Activated CD4-positive, alpha-beta memory T cell treated with anti-CD3 and anti-CD28 coated beads for 36 hours (primary cell): ENCODE measurements around the gene WDR37. TPM values are rescaled to one million over a fixed set of nuclear protein-coding genes. Genes with fewer than 3 reads are reported as not detected.

Experiments used
- CTCF ChIA-PET: fragments of 350-600 bp; sonication (Branson Sonifier 250); formaldehyde crosslinking; loops from one replicate; lab custom pipeline; 2021; ENCODE audit warnings: antibody characterized with exemption, inconsistent platforms; lab: Charles Lee
- POLR2A ChIA-PET: fragments of 350-600 bp; sonication (Branson Sonifier 250); formaldehyde crosslinking; loops from one replicate; lab custom pipeline; 2021; ENCODE audit warnings: antibody characterized with exemption; lab: Charles Lee
- DNase-seq: peaks from one replicate; pipeline ENCODE4 v3.0.0-alpha.2; 2020
- H3K27ac Mint-ChIP-seq: one replicate; pipeline ENCODE4 v1.8.0; 2021; ENCODE audit warnings: mixed read lengths
- H3K27me3 Mint-ChIP-seq: one replicate; pipeline ENCODE4 v1.8.0; 2021; ENCODE audit warnings: mixed read lengths
- H3K36me3 Mint-ChIP-seq: one replicate; pipeline ENCODE4 v1.8.0; 2021; ENCODE audit warnings: mixed read lengths
- H3K4me1 Mint-ChIP-seq: one replicate; pipeline ENCODE4 v1.8.0; 2021; ENCODE audit warnings: low read depth, mixed read lengths
- H3K4me3 Mint-ChIP-seq: one replicate; pipeline ENCODE4 v1.8.0; 2021; ENCODE audit warnings: mild to moderate bottlenecking, mixed read lengths
- H3K9me3 Mint-ChIP-seq: one replicate; pipeline ENCODE4 v1.8.0; 2021; ENCODE audit warnings: mixed read lengths
- intact Hi-C: fragments of 100-400 bp; cut with micrococcal nuclease; formaldehyde crosslinking; loops from one replicate; pipeline ENCODE4 v1.15.1; 2023
- total RNA-seq, 2 experiments: library from RNA; stranded (reverse); gene quantifications; one replicate each; pipeline ENCODE4 v1.2.3, GENCODE V29; 2021

Gene WDR37
- total RNA-seq, 2 experiments from 2014 or later: 18.1 to 19.4 TPM

DNA sequence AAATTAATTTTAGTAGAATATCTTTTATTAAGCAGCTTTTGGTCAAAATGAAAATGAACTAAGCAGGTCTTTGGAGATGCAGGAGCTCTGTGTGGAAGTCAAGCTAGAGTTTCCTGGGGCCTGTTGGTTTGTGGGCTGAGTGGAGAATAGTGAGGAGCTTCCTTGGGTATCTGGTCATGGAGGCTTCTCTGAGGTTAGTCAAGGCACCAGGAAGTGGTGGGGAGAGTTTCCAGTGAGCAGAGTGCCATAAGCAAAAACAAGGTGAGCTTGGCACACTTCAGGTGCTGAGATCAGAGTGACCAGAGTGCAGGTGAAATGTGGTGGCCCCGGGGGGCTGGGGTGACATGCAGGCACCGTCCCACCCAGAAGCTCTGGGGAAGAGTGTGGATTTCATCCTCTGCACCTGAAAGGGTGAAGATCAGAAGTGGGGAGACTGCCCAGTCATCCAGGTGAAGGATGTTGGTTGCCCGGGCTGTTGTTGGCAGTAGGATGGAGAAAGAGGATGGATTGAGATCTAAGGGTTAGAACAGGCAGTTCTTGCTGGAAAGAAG is 77.4 kb downstream of the WDR37 start:
- H3K27ac Mint-ChIP-seq: no peak overlapping the region

DNA sequence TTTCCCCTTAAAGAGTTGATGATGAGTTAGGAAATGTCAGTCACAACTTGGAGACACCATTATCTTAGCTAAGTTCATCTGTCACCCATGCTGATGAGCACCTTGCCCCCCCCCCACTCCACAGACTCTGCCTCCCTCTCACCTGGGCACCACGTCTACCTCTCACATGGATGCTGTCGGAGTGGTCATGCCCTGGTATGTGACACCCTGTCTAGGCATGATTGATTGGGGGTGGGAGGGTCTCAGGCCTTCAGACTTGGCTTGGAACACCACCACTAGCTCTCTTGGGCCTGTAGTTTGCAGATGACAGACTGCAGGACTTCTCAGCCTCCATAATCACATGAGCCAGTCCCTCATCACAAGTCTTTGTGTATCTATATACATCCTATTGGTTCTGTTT is 78.0 kb downstream of the WDR37 start:
- POLR2A ChIA-PET: no interaction called here
- H3K4me3 Mint-ChIP-seq: no peak overlapping the region
- CTCF ChIA-PET: no interaction called here
- H3K27ac Mint-ChIP-seq: no peak overlapping the region
- peaks cover 26% of the 10 kb centered on the region for H3K36me3 Mint-ChIP-seq
- no peak for DNase-seq
- intact Hi-C loops: no loop called here
- peaks cover 6% of the 10 kb centered on the region for H3K4me1 Mint-ChIP-seq
- peaks cover 11% of the 10 kb centered on the region for H3K9me3 Mint-ChIP-seq
- no peaks in the 10 kb centered on the region for H3K27me3 Mint-ChIP-seq

More for the DNA sequence above, 77.4 kb downstream of the WDR37 start:
- no peak overlapping the region for H3K4me3 Mint-ChIP-seq
- intact Hi-C loops: no loop called here
- POLR2A ChIA-PET: no interaction called here
- no peaks in the 10 kb centered on the region for H3K27me3 Mint-ChIP-seq
- peaks cover 6% of the 10 kb centered on the region for H3K4me1 Mint-ChIP-seq
- CTCF ChIA-PET: interaction anchor here (1.3 kb wide), 1 partner anchor 23 kb away, joined by 6 read pairs; no protein-coding TSS in a partner anchor
- DNase-seq: no peak
- H3K9me3 Mint-ChIP-seq: peaks cover 5% of the 10 kb centered on the region
- H3K36me3 Mint-ChIP-seq: peaks cover 26% of the 10 kb centered on the region

DNA sequence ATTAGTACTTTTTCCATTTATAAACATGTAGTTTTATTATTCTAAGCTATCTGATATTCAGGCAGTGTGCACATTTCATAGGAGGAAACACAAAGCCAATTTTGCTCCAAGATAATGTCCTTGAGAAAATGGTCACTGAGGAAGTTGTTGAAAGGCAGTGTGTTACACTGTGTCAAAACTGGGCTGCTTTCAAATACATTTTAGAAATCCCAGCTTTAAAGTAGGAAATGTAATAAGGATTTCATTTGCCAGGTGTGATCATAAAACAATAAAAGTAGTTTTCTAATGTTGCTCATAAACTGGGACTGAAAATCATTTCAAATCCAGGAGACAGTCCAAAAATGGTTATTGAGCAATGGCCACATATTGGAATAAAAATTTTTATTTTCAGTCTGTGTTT is 80.1 kb downstream of the WDR37 start:
- Mint-ChIP-seq H3K4me3 (no peak overlapping the region), H3K27me3 (no peaks in the 10 kb centered on the region), H3K27ac (no peak overlapping the region), H3K4me1 (peaks cover 6% of the 10 kb centered on the region), H3K36me3 (peaks cover 9% of the 10 kb centered on the region), H3K9me3 (peaks cover 19% of the 10 kb centered on the region)
- POLR2A ChIA-PET: no interaction called here
- CTCF ChIA-PET: interaction anchor here (1.9 kb wide), 1 partner anchor 26 kb away, joined by 5 read pairs; no protein-coding TSS in a partner anchor
- no peak for DNase-seq
- intact Hi-C loops: no loop called here

DNA sequence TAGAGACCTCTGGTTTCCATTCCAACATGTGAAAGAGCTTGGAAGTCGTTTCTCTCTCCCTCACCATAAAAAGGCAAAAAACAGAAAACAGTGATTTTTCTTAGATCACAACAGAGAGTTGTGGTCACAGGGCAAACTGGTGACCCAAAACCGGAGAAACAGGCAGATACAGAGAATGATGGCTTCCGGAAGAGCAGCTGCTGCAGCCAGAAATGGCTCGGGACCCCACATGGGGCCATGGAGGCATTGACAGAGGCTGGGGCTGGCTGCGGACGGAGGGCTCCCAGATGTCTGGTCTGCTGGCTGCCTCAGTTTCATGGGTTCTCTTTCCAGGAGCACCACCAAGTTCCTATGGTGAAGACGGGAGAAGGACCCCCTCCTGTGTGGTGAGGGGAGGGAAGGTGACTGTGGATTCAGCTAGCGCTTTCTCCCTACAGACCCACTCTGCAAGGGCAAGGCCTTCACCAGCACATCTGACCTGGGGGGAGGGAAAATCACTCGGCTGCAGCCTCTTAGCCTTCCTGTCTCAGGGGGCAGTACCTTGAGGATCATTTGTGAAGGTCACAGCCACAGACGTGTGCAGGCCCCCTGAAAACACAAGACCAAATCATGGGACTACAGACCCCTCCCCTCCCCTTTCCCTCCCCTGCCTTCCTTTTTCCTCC is 81.4 kb downstream of the WDR37 start:
- DNase-seq: no peak
- H3K4me3 Mint-ChIP-seq: no peak overlapping the region
- no peak overlapping the region for H3K27ac Mint-ChIP-seq
- H3K9me3 Mint-ChIP-seq: peaks cover 19% of the 10 kb centered on the region
- no peaks in the 10 kb centered on the region for H3K27me3 Mint-ChIP-seq
- H3K36me3 Mint-ChIP-seq: peaks cover 5% of the 10 kb centered on the region
- H3K4me1 Mint-ChIP-seq: peaks cover 6% of the 10 kb centered on the region
- CTCF ChIA-PET: interaction anchor here (0.6 to 1.9 kb wide), 2 partner anchors 28 to 31 kb away, joined by 3 to 5 read pairs; no protein-coding TSS in a partner anchor
- POLR2A ChIA-PET: no interaction called here
- intact Hi-C loops: no loop called here

DNA sequence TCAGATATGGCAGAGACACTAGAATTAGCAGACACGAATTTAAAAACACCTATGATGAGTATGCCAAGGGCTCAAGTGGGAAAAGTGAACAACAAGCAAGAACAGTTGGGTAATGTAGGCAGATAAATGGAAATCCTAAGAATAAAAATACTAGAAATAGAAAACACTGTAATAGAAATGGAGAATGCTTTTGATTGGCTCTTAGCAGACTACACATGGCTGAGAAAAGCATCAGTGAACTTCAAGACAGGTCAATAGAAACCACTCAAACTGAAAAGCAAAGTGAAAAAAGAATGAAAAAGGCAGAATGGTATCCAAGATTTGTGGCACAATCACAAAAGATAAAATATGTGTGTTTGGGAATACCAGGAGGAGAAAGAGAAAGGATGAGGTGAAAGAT is 82.3 kb downstream of the WDR37 start:
- no peak for DNase-seq
- peaks cover 3% of the 10 kb centered on the region for H3K27me3 Mint-ChIP-seq
- ChIA-PET POLR2A (no interaction called here), CTCF (no interaction called here)
- intact Hi-C loops: no loop called here
- H3K4me3 Mint-ChIP-seq: no peak overlapping the region
- no peak overlapping the region for H3K27ac Mint-ChIP-seq
- H3K9me3 Mint-ChIP-seq: peaks cover 19% of the 10 kb centered on the region
- peaks cover 5% of the 10 kb centered on the region for H3K36me3 Mint-ChIP-seq
- H3K4me1 Mint-ChIP-seq: peaks cover 5% of the 10 kb centered on the region

DNA sequence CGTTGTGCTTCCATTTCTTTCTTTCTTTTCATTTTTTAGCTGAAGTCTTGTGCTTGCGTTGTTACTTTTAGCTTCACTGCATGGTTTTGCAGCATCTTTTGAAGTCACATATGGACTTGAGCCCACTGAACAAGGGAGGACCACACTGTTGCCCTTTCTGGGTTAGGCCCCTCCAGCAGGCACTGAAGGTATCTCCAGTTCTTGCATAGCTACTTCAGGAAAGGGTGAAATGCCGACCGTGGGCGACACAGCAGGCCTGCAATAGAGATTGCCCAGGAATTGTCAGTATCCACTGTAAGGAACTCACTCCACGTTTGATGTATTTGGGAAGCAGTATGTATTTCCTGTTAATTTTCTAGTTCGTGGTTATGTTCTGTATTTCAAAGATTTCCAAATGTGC is 85.1 kb downstream of the WDR37 start:
- H3K9me3 Mint-ChIP-seq: peaks cover 23% of the 10 kb centered on the region
- no peak overlapping the region for H3K27ac Mint-ChIP-seq
- CTCF ChIA-PET: no interaction called here
- intact Hi-C loops: no loop called here
- POLR2A ChIA-PET: no interaction called here
- peaks cover 5% of the 10 kb centered on the region for H3K36me3 Mint-ChIP-seq
- no peak for DNase-seq
- H3K4me3 Mint-ChIP-seq: no peak overlapping the region
- no peaks in the 10 kb centered on the region for H3K4me1 Mint-ChIP-seq
- H3K27me3 Mint-ChIP-seq: peaks cover 8% of the 10 kb centered on the region

DNA sequence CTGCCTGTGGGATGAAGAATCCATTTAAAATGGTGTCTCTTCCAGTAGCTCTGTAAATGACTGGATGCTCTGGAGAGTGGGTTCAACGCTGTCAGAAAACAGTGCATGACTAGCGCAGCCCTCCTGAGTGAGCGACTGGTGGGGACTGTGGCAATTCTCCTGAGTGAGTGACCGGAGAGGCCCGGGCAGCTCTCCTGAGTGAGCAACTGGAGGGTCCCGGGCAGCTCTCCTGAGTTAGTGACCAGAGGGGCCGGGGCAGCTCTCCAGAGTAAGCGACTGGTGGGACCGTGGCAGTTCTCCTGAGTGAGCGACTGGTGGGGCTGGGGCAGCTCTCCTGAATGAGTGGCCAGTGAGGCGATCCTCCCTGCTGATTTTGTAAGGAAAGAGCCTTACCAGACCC is 85.5 kb downstream of the WDR37 start:
- Mint-ChIP-seq H3K4me1 (no peaks in the 10 kb centered on the region), H3K9me3 (peaks cover 23% of the 10 kb centered on the region), H3K27ac (no peak overlapping the region), H3K4me3 (no peak overlapping the region), H3K27me3 (peaks cover 8% of the 10 kb centered on the region), H3K36me3 (peaks cover 6% of the 10 kb centered on the region)
- intact Hi-C loops: no loop called here
- no peak for DNase-seq
- CTCF ChIA-PET: no interaction called here
- POLR2A ChIA-PET: no interaction called here

DNA sequence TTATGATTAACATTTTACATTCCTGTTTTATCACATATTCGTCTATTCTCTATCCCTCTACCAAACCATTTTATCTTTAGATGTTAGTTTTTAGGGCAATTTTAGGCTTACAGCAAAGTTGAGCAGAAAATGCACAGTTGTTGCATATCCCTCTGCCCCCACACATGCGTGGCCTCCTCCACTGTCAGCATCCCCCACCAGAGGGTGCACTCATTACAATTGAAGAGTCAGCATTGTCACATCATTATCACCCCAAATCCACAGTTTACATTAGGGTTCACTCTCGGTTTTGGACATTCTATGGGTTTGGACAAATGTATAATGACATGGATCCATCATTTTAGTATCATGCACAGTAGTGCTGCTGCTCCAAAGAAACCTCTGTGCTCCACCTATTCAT is 86.4 kb downstream of the WDR37 start:
- ChIA-PET CTCF (no interaction called here), POLR2A (no interaction called here)
- Mint-ChIP-seq H3K27me3 (peaks cover 8% of the 10 kb centered on the region), H3K4me3 (no peak overlapping the region), H3K9me3 (peaks cover 27% of the 10 kb centered on the region), H3K27ac (no peak overlapping the region), H3K36me3 (peaks cover 9% of the 10 kb centered on the region), H3K4me1 (no peaks in the 10 kb centered on the region)
- peak; percentile 31 for DNase-seq
- intact Hi-C loops: no loop called here

DNA sequence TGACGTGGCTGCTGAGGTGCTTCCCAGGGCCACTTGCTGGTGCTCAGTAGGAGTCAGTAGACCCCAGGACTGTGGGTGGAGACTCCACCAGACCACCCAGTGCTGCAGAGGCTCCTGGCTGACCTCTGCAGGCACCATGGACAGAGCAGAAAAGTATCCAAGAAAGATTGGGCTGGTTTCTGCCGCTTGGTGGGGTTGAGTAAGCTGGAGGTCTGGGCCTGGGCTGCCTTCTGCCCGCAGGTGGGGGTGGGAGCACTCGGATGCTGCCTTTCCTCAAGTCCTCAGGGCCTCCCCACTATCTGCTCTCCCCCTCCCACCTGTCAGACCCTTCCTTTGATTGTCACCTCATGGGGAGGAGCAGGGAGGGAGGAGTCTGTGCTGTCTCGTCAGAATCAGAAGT is 91.6 kb downstream of the WDR37 start:
- intact Hi-C loops: no loop called here
- ChIA-PET CTCF (no interaction called here), POLR2A (no interaction called here)
- Mint-ChIP-seq H3K4me1 (peaks cover 4% of the 10 kb centered on the region), H3K4me3 (no peak overlapping the region), H3K9me3 (peaks cover 8% of the 10 kb centered on the region), H3K27me3 (peaks cover 8% of the 10 kb centered on the region), H3K36me3 (peaks cover 3% of the 10 kb centered on the region), H3K27ac (no peak overlapping the region)
- no peak for DNase-seq

DNA sequence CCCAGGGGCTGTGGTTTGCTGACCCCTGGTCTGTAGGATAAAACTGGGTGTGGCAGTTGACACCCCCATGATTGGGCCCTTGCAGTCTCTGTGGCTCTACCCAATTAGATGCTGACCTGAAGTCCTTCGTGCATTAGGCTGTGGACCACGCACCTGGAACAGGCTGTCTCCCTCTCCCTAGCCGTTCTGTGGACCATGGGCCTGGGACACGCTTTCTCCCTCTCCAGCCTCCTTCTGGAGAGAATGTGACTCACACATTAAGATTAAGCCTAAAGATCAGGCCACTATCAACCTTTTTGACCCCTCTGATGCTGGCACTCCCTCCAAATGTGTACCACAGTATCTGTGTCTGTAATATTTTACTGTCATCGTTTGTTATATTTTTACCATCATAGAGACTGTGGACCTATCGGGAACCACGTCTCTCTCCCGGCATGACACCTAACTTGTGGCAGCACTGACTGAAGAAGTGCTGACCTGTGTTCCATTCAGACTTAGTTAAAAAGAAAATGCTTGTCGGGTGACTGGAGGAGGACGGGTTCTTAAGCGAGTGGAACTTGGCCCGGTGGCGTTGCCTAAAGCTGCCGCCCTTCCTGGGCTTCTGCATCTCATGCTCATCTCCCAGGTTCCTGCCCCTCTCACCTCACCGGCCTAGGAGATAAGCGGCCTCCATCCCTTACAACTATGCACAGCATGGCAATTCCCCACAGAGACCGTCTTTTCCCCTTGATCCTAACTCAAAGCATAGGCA is 92.8 kb downstream of the WDR37 start:
- CTCF ChIA-PET: interaction anchor here (1.0 kb wide), 1 partner anchor 39 kb away, joined by 3 read pairs; no protein-coding TSS in a partner anchor
- DNase-seq: no peak
- Mint-ChIP-seq H3K4me3 (no peak overlapping the region), H3K27me3 (peaks cover 3% of the 10 kb centered on the region), H3K36me3 (peaks cover 3% of the 10 kb centered on the region), H3K27ac (no peak overlapping the region), H3K4me1 (peaks cover 4% of the 10 kb centered on the region), H3K9me3 (peaks cover 8% of the 10 kb centered on the region)
- POLR2A ChIA-PET: no interaction called here
- intact Hi-C loops: no loop called here

DNA sequence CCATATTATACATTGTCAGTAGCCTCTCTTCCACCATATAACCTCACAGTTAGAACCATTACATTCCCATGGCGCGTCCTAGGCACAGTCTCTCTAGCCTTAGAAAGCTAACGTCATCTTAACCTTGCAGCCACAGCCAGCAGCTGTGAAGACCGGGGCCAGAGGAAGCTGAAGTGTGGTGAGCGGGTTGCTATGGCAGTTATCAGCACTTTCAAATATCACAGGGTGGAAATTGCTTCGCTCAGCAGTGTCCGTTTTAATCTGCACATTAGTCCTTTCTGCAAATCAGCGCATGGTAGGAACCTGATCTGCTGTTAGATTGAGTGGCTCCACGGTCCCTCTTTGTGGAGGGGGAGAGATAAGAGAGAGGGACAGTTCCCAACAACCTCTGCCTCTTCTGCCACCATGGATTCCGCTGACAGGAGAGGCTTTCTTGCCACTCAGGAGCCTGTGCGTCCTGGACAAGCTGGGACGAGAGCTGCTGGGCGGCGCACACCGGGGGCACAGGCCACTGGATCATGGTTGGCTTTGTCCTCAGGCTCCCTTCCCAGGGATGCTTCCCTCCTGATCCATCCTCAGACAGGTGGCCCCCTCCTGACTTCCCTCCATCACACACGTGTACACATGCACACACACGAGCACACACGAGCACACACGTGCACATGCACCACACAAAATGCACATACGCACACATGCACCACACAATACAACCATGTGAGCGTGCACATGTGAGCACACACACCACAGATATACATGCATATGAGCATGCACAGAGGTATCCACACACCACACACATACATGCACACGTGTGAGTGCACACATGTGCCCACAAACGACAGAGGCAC is 93.8 kb downstream of the WDR37 start:
- ChIA-PET CTCF (interaction anchor here (1.0 kb wide), 1 partner anchor 40 kb away, joined by 3 read pairs; no protein-coding TSS in a partner anchor), POLR2A (no interaction called here)
- intact Hi-C loops: no loop called here
- peak; percentile 19 for DNase-seq
- H3K27me3 Mint-ChIP-seq: no peaks in the 10 kb centered on the region
- H3K4me3 Mint-ChIP-seq: no peak overlapping the region
- H3K9me3 Mint-ChIP-seq: peaks cover 8% of the 10 kb centered on the region
- peaks cover 3% of the 10 kb centered on the region for H3K36me3 Mint-ChIP-seq
- H3K4me1 Mint-ChIP-seq: peaks cover 4% of the 10 kb centered on the region
- H3K27ac Mint-ChIP-seq: no peak overlapping the region

DNA sequence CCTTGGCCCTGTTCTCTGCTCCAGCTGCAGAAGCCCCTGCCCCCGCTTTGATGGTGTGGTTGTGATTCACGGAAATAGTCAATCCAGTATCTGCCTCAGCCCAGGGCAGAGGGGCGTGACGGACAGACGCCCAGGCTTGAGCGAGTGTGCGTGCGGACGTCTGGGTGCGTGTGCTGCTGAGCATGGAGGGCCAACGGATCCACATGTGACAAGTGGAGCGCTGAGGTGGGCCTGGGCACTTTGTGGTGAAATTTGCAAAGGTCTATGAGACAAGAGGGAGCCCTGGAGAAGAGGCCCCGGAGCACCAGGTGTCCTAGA is 94.4 kb downstream of the WDR37 start:
- peaks cover 8% of the 10 kb centered on the region for H3K9me3 Mint-ChIP-seq
- POLR2A ChIA-PET: no interaction called here
- H3K36me3 Mint-ChIP-seq: peaks cover 3% of the 10 kb centered on the region
- intact Hi-C loops: no loop called here
- H3K4me1 Mint-ChIP-seq: peaks cover 4% of the 10 kb centered on the region
- CTCF ChIA-PET: no interaction called here
- H3K27me3 Mint-ChIP-seq: no peaks in the 10 kb centered on the region
- no peak overlapping the region for H3K27ac Mint-ChIP-seq
- H3K4me3 Mint-ChIP-seq: no peak overlapping the region
- DNase-seq: no peak
